Breast epithelium (tissue), 4 donors: Measurements from ENCODE around the gene KIAA1217. TPM values are rescaled to one million over a fixed set of nuclear protein-coding genes. Genes with fewer than 3 reads are reported as not detected.

Experiments
- DNase-seq, 2 donors: peaks; one replicate each; pipeline ENCODE4 v3.0.0-alpha.2; 2019; ENCODE audit warnings: low spot score in 2 of 2
- H3K27ac ChIP-seq, 2 donors: fragments of 200-600 bp; sonication (generic) in 1 of 2; one replicate each; pipeline ENCODE4 v1.5.1; 2016 to 2019; ENCODE audit warnings: mild to moderate bottlenecking in 1 of 2
- H3K27me3 ChIP-seq, 2 donors: fragments of 200-600 bp; sonication (generic) in 1 of 2; one replicate each; pipeline versions ENCODE4 v1.5.1 to v1.6.0; 2017 to 2019; ENCODE audit warnings: control low read depth in 1 of 2, mild to moderate bottlenecking in 1 of 2
- H3K36me3 ChIP-seq: fragments of 200-600 bp; one replicate; pipeline ENCODE4 v1.5.1; 2019
- H3K4me1 ChIP-seq, 2 donors: fragments of 200-600 bp; sonication (generic); one replicate each; pipeline ENCODE4 v1.5.1; 2016 to 2019; ENCODE audit warnings: control low read depth in 1 of 2
- H3K4me3 ChIP-seq, 3 donors: fragments of 200-600 bp; sonication (generic); 1 replicate in 2 of 3; 2 replicates in 1 of 3; pipeline ENCODE4 v1.5.1; 2016 to 2019; ENCODE audit warnings: mild to moderate bottlenecking in 3 of 3, moderate library complexity in 2 of 3
- H3K9me3 ChIP-seq, 2 donors: fragments of 200-600 bp; sonication (generic) in 1 of 2; one replicate each; pipeline ENCODE4 v1.5.1; 2016 to 2019; ENCODE audit warnings: control low read depth in 1 of 2
- CTCF ChIP-seq, 3 donors: fragments of 450-650 bp; IDR thresholded peaks; one replicate each; pipeline ENCODE4 v1.5.1; 2016 to 2017; ENCODE audit warnings: antibody characterized with exemption in 3 of 3, mild to moderate bottlenecking in 3 of 3, moderate library complexity in 3 of 3
- POLR2A ChIP-seq: fragments of 450-650 bp; IDR thresholded peaks from one replicate; pipeline ENCODE4 v1.6.1; 2016; ENCODE audit warnings: antibody characterized with exemption, mild to moderate bottlenecking, moderate library complexity
- POLR2AphosphoS5 ChIP-seq, 3 donors: sonication (generic); formaldehyde crosslinking; IDR thresholded peaks; one replicate each; pipeline ENCODE4 v1.6.1; 2017; ENCODE audit warnings: antibody characterized with exemption in 3 of 3
- intact Hi-C: fragments of 100-400 bp; cut with DNase I; formaldehyde crosslinking; loops from one replicate; pipeline ENCODE4 v1.15.1; 2023; ENCODE audit warnings: low total_unique reads
- total RNA-seq, 3 donors: library from RNA; depleted of rRNA; stranded (reverse); fragments of >200 nt; gene quantifications; one replicate each; pipeline ENCODE4 v1.1.0, GENCODE V29; 2016

KIAA1217 gene
- total RNA-seq, 3 donors from 2014 or later, result 19.7 to 154 (median 83.6) TPM

GRCh38 chr10:24575481-24576002 lies 366.6 kb downstream of the KIAA1217 start:
- intact Hi-C loops, result no loop called here
- Histone ChIP-seq H3K36me3 (no peaks in the 10 kb centered on the region), H3K27me3 (no peaks in the 10 kb centered on the region)

GRCh38 chr10:24579448-24579847 lies 370.5 kb downstream of the KIAA1217 start:
- no peaks in the 10 kb centered on the region for H3K27me3 ChIP-seq
- TF ChIP-seq POLR2AphosphoS5 (IDR thresholded peaks at IDR 0.05) (no peak), POLR2A (no peak), CTCF (IDR thresholded peaks at IDR 0.05) (no peak)
- no peak overlapping the region for H3K27ac ChIP-seq
- DNase-seq, result no peak
- no peaks in the 10 kb centered on the region for H3K9me3 ChIP-seq
- peaks cover 4% of the 10 kb centered on the region for H3K36me3 ChIP-seq
- intact Hi-C loops, result no loop called here
- no peak overlapping the region for H3K4me3 ChIP-seq
- no peaks in the 10 kb centered on the region for H3K4me1 ChIP-seq

More at GRCh38 chr10:24575481-24576002, 366.6 kb downstream of the KIAA1217 start:
- H3K4me1 ChIP-seq, result no peaks in the 10 kb centered on the region
- no peaks in the 10 kb centered on the region for H3K9me3 ChIP-seq
- no peak overlapping the region for H3K27ac ChIP-seq
- TF ChIP-seq POLR2AphosphoS5 (IDR thresholded peaks at IDR 0.05) (no peak), CTCF (IDR thresholded peaks at IDR 0.05) (no peak), POLR2A (no peak)
- H3K4me3 ChIP-seq, result no peak overlapping the region
- DNase-seq, result no peak

DNA sequence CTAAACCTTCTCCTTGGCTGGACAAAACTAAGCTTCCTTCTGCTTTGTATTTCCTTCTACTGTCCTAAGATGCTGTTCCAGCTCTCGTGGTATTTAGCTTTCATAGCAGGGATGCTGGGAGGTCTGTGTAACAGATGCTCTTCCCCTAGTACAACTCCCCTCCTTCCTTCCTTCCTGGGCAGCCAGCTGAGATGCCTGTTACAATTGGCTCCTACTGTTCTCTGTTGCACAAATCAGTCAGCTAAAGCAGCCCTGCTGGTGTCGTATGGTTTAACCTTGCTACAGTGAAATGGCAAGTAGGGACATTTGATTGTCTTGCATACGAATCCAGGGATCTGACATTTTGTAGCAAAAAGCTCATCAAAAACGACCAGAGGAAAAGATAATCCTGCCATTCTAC lies 371.0 kb downstream of the KIAA1217 start:
- Histone ChIP-seq H3K9me3 (no peaks in the 10 kb centered on the region), H3K4me3 (no peak overlapping the region), H3K4me1 (no peaks in the 10 kb centered on the region), H3K36me3 (peaks cover 4% of the 10 kb centered on the region), H3K27me3 (no peaks in the 10 kb centered on the region), H3K27ac (no peak overlapping the region)
- intact Hi-C loops, result no loop called here
- no peak for DNase-seq
- TF ChIP-seq POLR2AphosphoS5 (IDR thresholded peaks at IDR 0.05), result no peak
- TF ChIP-seq CTCF (IDR thresholded peaks at IDR 0.05), result no peak

- TF ChIP-seq POLR2A, result no peak
- TF ChIP-seq POLR2AphosphoS5 (IDR thresholded peaks at IDR 0.05), result no peak
- no peak for TF ChIP-seq CTCF (IDR thresholded peaks at IDR 0.05)
- Histone ChIP-seq H3K4me1 (no peaks in the 10 kb centered on the region), H3K36me3 (peaks cover 19% of the 10 kb centered on the region), H3K4me3 (no peak overlapping the region), H3K27me3 (no peaks in the 10 kb centered on the region), H3K9me3 (no peaks in the 10 kb centered on the region), H3K27ac (no peak overlapping the region)
- no peak for DNase-seq
- intact Hi-C loops, result no loop called here
Measured at GRCh38 chr10:24589265-24589664, 380.3 kb downstream of the KIAA1217 start.

DNA sequence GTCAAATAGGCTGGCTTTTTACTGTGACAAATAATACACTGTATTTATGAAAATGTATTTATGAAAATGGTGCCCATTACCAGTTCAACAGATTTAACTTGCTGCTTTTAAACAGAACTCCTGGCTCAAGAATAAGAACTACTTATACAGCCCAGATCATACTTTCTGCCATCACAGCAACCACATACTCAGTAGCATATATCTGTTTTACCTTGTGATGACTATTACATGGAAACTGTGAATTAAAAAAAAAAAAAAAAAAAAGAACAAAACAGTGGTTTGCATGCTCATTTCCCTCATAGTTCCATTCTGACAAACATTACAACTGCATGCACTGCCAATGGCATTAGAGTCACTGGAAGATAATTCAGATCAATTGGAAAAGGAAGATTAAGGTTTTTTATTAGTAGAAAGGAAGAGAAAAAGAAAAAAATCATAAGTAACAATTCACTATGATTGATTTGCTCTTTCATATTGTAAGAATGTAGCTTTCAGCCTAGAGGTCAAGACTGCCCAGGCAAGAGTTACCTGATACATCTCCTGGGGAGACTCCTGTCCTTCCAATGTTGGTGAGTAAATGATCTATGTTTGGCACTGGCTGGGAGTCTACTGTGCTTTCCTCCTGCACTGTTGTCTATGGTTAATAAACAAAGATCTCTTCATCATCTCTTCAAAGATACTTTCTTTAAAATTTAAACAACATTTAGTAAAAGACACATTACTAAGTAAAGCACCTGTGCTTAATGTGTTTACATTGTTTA lies 381.9 kb downstream of the KIAA1217 start:
- Histone ChIP-seq H3K27ac (no peak overlapping the region), H3K4me1 (no peaks in the 10 kb centered on the region), H3K4me3 (no peak overlapping the region), H3K9me3 (no peaks in the 10 kb centered on the region), H3K27me3 (no peaks in the 10 kb centered on the region), H3K36me3 (peaks cover 26% of the 10 kb centered on the region)
- TF ChIP-seq CTCF (IDR thresholded peaks at IDR 0.05), result no peak
- no peak for DNase-seq
- intact Hi-C loops, result no loop called here
